ENCODE results near the gene ANTKMT.

The ANTKMT gene

GRCh38 chr16:720447-720989 lies 428 bp upstream of the ANTKMT start:
- peak overlapping the region; percentile 96 for H3K27ac ChIP-seq
- peaks cover 14% of the 10 kb centered on the region for H3K27me3 ChIP-seq
- H3K4me3 ChIP-seq: peak overlapping the region; percentile 83
- H3K9ac ChIP-seq: peak overlapping the region; percentile 91
- H3K4me1 ChIP-seq: peaks cover 91% of the 10 kb centered on the region
- H3K36me3 ChIP-seq: no peaks in the 10 kb centered on the region
- TF ChIP-seq Cebpa-rat (IDR thresholded peaks at IDR 0.05): no peak
- H3K4me2 ChIP-seq: peak overlapping the region; percentile 100
- H4K20me1 ChIP-seq: peaks cover 78% of the 10 kb centered on the region
- no peaks in the 10 kb centered on the region for H3K9me3 ChIP-seq

GRCh38 chr16:721765-722540 lies 1.0 kb downstream of the ANTKMT start:
- Histone ChIP-seq H3K9ac (peak overlapping the region; percentile 91), H3K27ac (peak overlapping the region; percentile 96)

GRCh38 chr16:722835-723633 lies 2.1 kb downstream of the ANTKMT start:
- H3K4me1 ChIP-seq: peaks cover 84% of the 10 kb centered on the region
- H4K20me1 ChIP-seq: peaks cover 66% of the 10 kb centered on the region
- peak overlapping the region; percentile 52 for H3K27ac ChIP-seq
- no peaks in the 10 kb centered on the region for H3K27me3 ChIP-seq
- no peak for TF ChIP-seq Cebpa-rat (IDR thresholded peaks at IDR 0.05)
- H3K4me2 ChIP-seq: peak overlapping the region; percentile 100
- no peaks in the 10 kb centered on the region for H3K36me3 ChIP-seq
- H3K4me3 ChIP-seq: peak overlapping the region; percentile 31; the same call in 1 of the 2 replicates
- no peaks in the 10 kb centered on the region for H3K9me3 ChIP-seq
- H3K9ac ChIP-seq: peak overlapping the region; percentile 48; the same call in 1 of the 2 replicates

More at GRCh38 chr16:721765-722540, 1.0 kb downstream of the ANTKMT start:
- Histone ChIP-seq H3K4me3 (peak overlapping the region; percentile 83), H3K27me3 (no peaks in the 10 kb centered on the region), H3K4me2 (peak overlapping the region; percentile 100), H4K20me1 (peaks cover 75% of the 10 kb centered on the region), H3K4me1 (peaks cover 89% of the 10 kb centered on the region), H3K36me3 (no peaks in the 10 kb centered on the region), H3K9me3 (no peaks in the 10 kb centered on the region)
- no peak for TF ChIP-seq Cebpa-rat (IDR thresholded peaks at IDR 0.05)

- peaks cover 81% of the 10 kb centered on the region for H3K4me1 ChIP-seq
- H3K9ac ChIP-seq: peak overlapping the region; percentile 48; the same call in 1 of the 2 replicates
- TF ChIP-seq Cebpa-rat (IDR thresholded peaks at IDR 0.05): no peak
- peak overlapping the region; percentile 52; the same call in 1 of the 2 replicates for H3K27ac ChIP-seq
- no peaks in the 10 kb centered on the region for H3K27me3 ChIP-seq
- H3K4me2 ChIP-seq: peak overlapping the region; percentile 100
- peaks cover 61% of the 10 kb centered on the region for H4K20me1 ChIP-seq
- H3K9me3 ChIP-seq: no peaks in the 10 kb centered on the region
- H3K4me3 ChIP-seq: peak overlapping the region; percentile 31; the same call in 1 of the 2 replicates
- no peaks in the 10 kb centered on the region for H3K36me3 ChIP-seq
Observed at GRCh38 chr16:723695-724094, 2.7 kb downstream of the ANTKMT start.

- H3K4me2 ChIP-seq: peak overlapping the region; percentile 100
- H4K20me1 ChIP-seq: peaks cover 59% of the 10 kb centered on the region
- no peak for TF ChIP-seq Cebpa-rat (IDR thresholded peaks at IDR 0.05)
- no peaks in the 10 kb centered on the region for H3K27me3 ChIP-seq
- peaks cover 4% of the 10 kb centered on the region for H3K36me3 ChIP-seq
- no peaks in the 10 kb centered on the region for H3K9me3 ChIP-seq
- peak overlapping the region; percentile 55; the same call in 1 of the 2 replicates for H3K9ac ChIP-seq
- peaks cover 80% of the 10 kb centered on the region for H3K4me1 ChIP-seq
- H3K27ac ChIP-seq: peak overlapping the region; percentile 52
- H3K4me3 ChIP-seq: peak overlapping the region; percentile 31; the same call in 1 of the 2 replicates
Observed at GRCh38 chr16:724188-725040, 3.5 kb downstream of the ANTKMT start.

- no peak overlapping the region for H3K4me3 ChIP-seq
- H3K4me1 ChIP-seq: peaks cover 75% of the 10 kb centered on the region
- H3K36me3 ChIP-seq: peaks cover 10% of the 10 kb centered on the region
- H4K20me1 ChIP-seq: peaks cover 64% of the 10 kb centered on the region
- peak overlapping the region; percentile 52 for H3K27ac ChIP-seq
- no peak for TF ChIP-seq Cebpa-rat (IDR thresholded peaks at IDR 0.05)
- H3K9ac ChIP-seq: peak overlapping the region; percentile 55; the same call in 1 of the 2 replicates
- peak overlapping the region; percentile 100 for H3K4me2 ChIP-seq
- H3K27me3 ChIP-seq: no peaks in the 10 kb centered on the region
- H3K9me3 ChIP-seq: no peaks in the 10 kb centered on the region
Observed at GRCh38 chr16:725041-725376, 4.1 kb downstream of the ANTKMT start.

- peak overlapping the region; percentile 100 for H3K4me2 ChIP-seq
- TF ChIP-seq Cebpa-rat (IDR thresholded peaks at IDR 0.05): no peak
- H3K36me3 ChIP-seq: peaks cover 16% of the 10 kb centered on the region
- H3K9me3 ChIP-seq: no peaks in the 10 kb centered on the region
- no peak overlapping the region for H3K27ac ChIP-seq
- H3K4me3 ChIP-seq: 0 out of 2 replicates have a peak overlapping the region, but pooled peaks have one; percentile 2
- peaks cover 70% of the 10 kb centered on the region for H4K20me1 ChIP-seq
- H3K4me1 ChIP-seq: peaks cover 72% of the 10 kb centered on the region
- H3K27me3 ChIP-seq: no peaks in the 10 kb centered on the region
- no peak overlapping the region for H3K9ac ChIP-seq
Observed at GRCh38 chr16:725463-726187, 4.7 kb downstream of the ANTKMT start.

GRCh38 chr16:726188-726437 lies 5.2 kb downstream of the ANTKMT start:
- TF ChIP-seq Cebpa-rat (IDR thresholded peaks at IDR 0.05): no peak
- Histone ChIP-seq H4K20me1 (peaks cover 75% of the 10 kb centered on the region), H3K27ac (no peak overlapping the region), H3K36me3 (peaks cover 21% of the 10 kb centered on the region), H3K9me3 (no peaks in the 10 kb centered on the region), H3K4me1 (peaks cover 74% of the 10 kb centered on the region), H3K27me3 (no peaks in the 10 kb centered on the region), H3K4me3 (peak overlapping the region; percentile 80; the same call in 1 of the 2 replicates), H3K9ac (no peak overlapping the region), H3K4me2 (peak overlapping the region; percentile 100)
